ENCODE data around the gene OSGEP. TPM values are rescaled to one million over a fixed set of nuclear protein-coding genes. Genes with fewer than 3 reads are reported as not detected.
"Not testable (repeated sequence)": the region's sequence is repeated elsewhere in the genome, so short reads cannot be mapped to it uniquely, and the experiment has no call there.

Gene OSGEP
- polyA plus RNA-seq, 1 donor from 2014 or later, result 50.8 TPM

- Mint-ChIP-seq H3K4me3 (peak overlapping the region in 2 of 4 donors; percentile 8 to 25), H3K36me3 (peaks cover 6% of the 10 kb centered on the region), H3K27ac (peak overlapping the region in 2 of 3 donors; percentile 60 to 85), H3K4me1 (peaks cover 11 to 37% (median 18%) of the 10 kb centered on the region in 3 donors), H3K9me3 (no peaks in the 10 kb centered on the region), H3K27me3 (no peaks in the 10 kb centered on the region)
Measured at GRCh38 chr14:20456971-20457370, 2.4 kb upstream of the OSGEP start.

- no peaks in the 10 kb centered on the region for H3K9me3 Mint-ChIP-seq
- H3K27me3 Mint-ChIP-seq, result no peaks in the 10 kb centered on the region
- H3K27ac Mint-ChIP-seq, result no peak overlapping the region
- H3K4me1 Mint-ChIP-seq, result peaks cover 6 to 32% (median 16%) of the 10 kb centered on the region in 3 donors
- peaks cover 7% of the 10 kb centered on the region for H3K36me3 Mint-ChIP-seq
- H3K4me3 Mint-ChIP-seq, result no peak overlapping the region
Measured at GRCh38 chr14:20455355-20456300, 1.0 kb upstream of the OSGEP start.

GRCh38 chr14:20452831-20453230, 1.8 kb downstream of the OSGEP start:
- H3K36me3 Mint-ChIP-seq, H3K9me3 Mint-ChIP-seq, H3K27me3 Mint-ChIP-seq: not testable (repeated sequence)
- Mint-ChIP-seq H3K27ac (peak overlapping the region in 1 of 3 donors; percentile 63), H3K4me3 (peak overlapping the region; percentile 16 to 52 (median 33)), H3K4me1 (peaks cover 0 to 18% (median 8%) of the 10 kb centered on the region in 3 donors)

GRCh38 chr14:20446889-20447288, 7.7 kb downstream of the OSGEP start:
- Mint-ChIP-seq H3K27ac (no peak overlapping the region), H3K4me3 (no peak overlapping the region), H3K9me3 (no peaks in the 10 kb centered on the region), H3K36me3 (peaks cover 12% of the 10 kb centered on the region), H3K4me1 (peaks cover under 1 to 6% (median 6%) of the 10 kb centered on the region in 3 donors), H3K27me3 (no peaks in the 10 kb centered on the region)

- not testable (repeated sequence) for H3K4me3 Mint-ChIP-seq, H3K27me3 Mint-ChIP-seq, H3K9me3 Mint-ChIP-seq, H3K27ac Mint-ChIP-seq
- peaks cover 23 to 29% (median 26%) of the 10 kb centered on the region in 3 donors for H3K4me1 Mint-ChIP-seq
- H3K36me3 Mint-ChIP-seq, result peaks cover 12% of the 10 kb centered on the region
Measured at GRCh38 chr14:20443650-20444049, 11.0 kb downstream of the OSGEP start.

- Mint-ChIP-seq H3K4me3 (peak overlapping the region in 2 of 4 donors; percentile 69 to 86), H3K9me3 (peaks cover 0 to 2% (median 0%) of the 10 kb centered on the region in 3 donors), H3K4me1 (peaks cover 28 to 38% (median 33%) of the 10 kb centered on the region in 3 donors), H3K27me3 (no peaks in the 10 kb centered on the region), H3K36me3 (no peaks in the 10 kb centered on the region), H3K27ac (no peak overlapping the region)
Measured at GRCh38 chr14:20441461-20441860, 13.2 kb downstream of the OSGEP start.

GRCh38 chr14:20440882-20441281, 13.7 kb downstream of the OSGEP start:
- peak overlapping the region in 2 of 3 donors; percentile 11 to 89 for H3K27ac Mint-ChIP-seq
- peaks cover 28 to 38% (median 34%) of the 10 kb centered on the region in 3 donors for H3K4me1 Mint-ChIP-seq
- H3K9me3 Mint-ChIP-seq, result peaks cover 0 to 2% (median 0%) of the 10 kb centered on the region in 3 donors
- H3K36me3 Mint-ChIP-seq, result no peaks in the 10 kb centered on the region
- H3K4me3 Mint-ChIP-seq, result peak overlapping the region in 3 of 4 donors; percentile 4 to 86 (median 69)
- no peaks in the 10 kb centered on the region for H3K27me3 Mint-ChIP-seq

GRCh38 chr14:20440465-20440864, 14.1 kb downstream of the OSGEP start:
- Mint-ChIP-seq H3K4me1 (peaks cover 28 to 38% (median 34%) of the 10 kb centered on the region in 3 donors), H3K36me3 (no peaks in the 10 kb centered on the region), H3K27me3 (no peaks in the 10 kb centered on the region), H3K4me3 (peak overlapping the region in 3 of 4 donors; percentile 47 to 86 (median 69)), H3K27ac (peak overlapping the region in 2 of 3 donors; percentile 11 to 89), H3K9me3 (peaks cover 0 to 2% (median 0%) of the 10 kb centered on the region in 3 donors)

- H3K9me3 Mint-ChIP-seq, result peaks cover 0 to 2% (median 0%) of the 10 kb centered on the region in 3 donors
- no peak overlapping the region for H3K27ac Mint-ChIP-seq
- no peaks in the 10 kb centered on the region for H3K36me3 Mint-ChIP-seq
- peaks cover 31 to 38% (median 36%) of the 10 kb centered on the region in 3 donors for H3K4me1 Mint-ChIP-seq
- H3K4me3 Mint-ChIP-seq, result peak overlapping the region in 2 of 4 donors; percentile 24 to 63
- no peaks in the 10 kb centered on the region for H3K27me3 Mint-ChIP-seq
Measured at GRCh38 chr14:20438664-20439063, 15.9 kb downstream of the OSGEP start.

- peaks cover 24 to 33% (median 33%) of the 10 kb centered on the region in 3 donors for H3K4me1 Mint-ChIP-seq
- H3K9me3 Mint-ChIP-seq, result peaks cover 0 to 2% (median 0%) of the 10 kb centered on the region in 3 donors
- no peak overlapping the region for H3K4me3 Mint-ChIP-seq
- peak overlapping the region in 1 of 3 donors; percentile 73 for H3K27ac Mint-ChIP-seq
- no peaks in the 10 kb centered on the region for H3K36me3 Mint-ChIP-seq
- H3K27me3 Mint-ChIP-seq, result no peaks in the 10 kb centered on the region
Measured at GRCh38 chr14:20436363-20436755, 18.3 kb downstream of the OSGEP start.

- H3K4me1 Mint-ChIP-seq, result peaks cover 23 to 29% (median 28%) of the 10 kb centered on the region in 3 donors
- H3K27me3 Mint-ChIP-seq, result no peaks in the 10 kb centered on the region
- peak within 1 kb of the TSS in 1 of 3 donors; percentile 73 for H3K27ac Mint-ChIP-seq
- H3K4me3 Mint-ChIP-seq, result peak within 1 kb of the TSS in 3 of 4 donors; percentile 28 to 72 (median 30)
- peaks cover 0 to 2% (median 0%) of the 10 kb centered on the region in 3 donors for H3K9me3 Mint-ChIP-seq
- no peaks in the 10 kb centered on the region for H3K36me3 Mint-ChIP-seq
Measured at GRCh38 chr14:20435582-20436362, 18.8 kb downstream of the OSGEP start, which contains the start of gene KLHL33. KLHL33 (minus strand) TSS chr14:20436166; CDS start chr14:20435811, 355 bp downstream.

GRCh38 chr14:20434701-20435581, 19.7 kb downstream of the OSGEP start:
- Mint-ChIP-seq H3K4me3 (no peak overlapping the region), H3K27me3 (no peaks in the 10 kb centered on the region), H3K9me3 (peaks cover 0 to 2% (median 0%) of the 10 kb centered on the region in 3 donors), H3K27ac (peak overlapping the region in 1 of 3 donors; percentile 67), H3K4me1 (peaks cover 22 to 23% (median 22%) of the 10 kb centered on the region in 3 donors), H3K36me3 (no peaks in the 10 kb centered on the region)

- H3K27ac Mint-ChIP-seq, result peak overlapping the region in 2 of 3 donors; percentile 16 to 47
- H3K4me1 Mint-ChIP-seq, result peaks cover 20 to 40% (median 30%) of the 10 kb centered on the region in 3 donors
- H3K27me3 Mint-ChIP-seq, result no peaks in the 10 kb centered on the region
- H3K9me3 Mint-ChIP-seq, result no peaks in the 10 kb centered on the region
- peak overlapping the region in 2 of 4 donors; percentile 60 to 91 for H3K4me3 Mint-ChIP-seq
- H3K36me3 Mint-ChIP-seq, result no peaks in the 10 kb centered on the region
Measured at GRCh38 chr14:20429801-20430669, 24.6 kb downstream of the OSGEP start.

Measured in IgD-negative memory B cell (primary cell).